Mucosa of gallbladder (tissue), 1 donor: ENCODE data around the gene HLA-A. TPM values are rescaled to one million over a fixed set of nuclear protein-coding genes. Genes with fewer than 3 reads are reported as not detected.
"Not testable (repeated sequence)": the region's sequence is repeated elsewhere in the genome, so short reads cannot be mapped to it uniquely, and the experiment has no call there.

ENCODE experiments used
- DNase-seq: peaks from one replicate; pipeline ENCODE4 v3.0.0-alpha.2; 2020; ENCODE audit warnings: low spot score
- total RNA-seq: library from RNA; stranded (reverse); gene quantifications from one replicate; pipeline ENCODE4 v1.2.1, GENCODE V29; 2021
- donor health status: DM: no; HTN: no; CAD: no.

HLA-A gene
- total RNA-seq, 1 donor from 2014 or later, result 1,097 TPM

DNA sequence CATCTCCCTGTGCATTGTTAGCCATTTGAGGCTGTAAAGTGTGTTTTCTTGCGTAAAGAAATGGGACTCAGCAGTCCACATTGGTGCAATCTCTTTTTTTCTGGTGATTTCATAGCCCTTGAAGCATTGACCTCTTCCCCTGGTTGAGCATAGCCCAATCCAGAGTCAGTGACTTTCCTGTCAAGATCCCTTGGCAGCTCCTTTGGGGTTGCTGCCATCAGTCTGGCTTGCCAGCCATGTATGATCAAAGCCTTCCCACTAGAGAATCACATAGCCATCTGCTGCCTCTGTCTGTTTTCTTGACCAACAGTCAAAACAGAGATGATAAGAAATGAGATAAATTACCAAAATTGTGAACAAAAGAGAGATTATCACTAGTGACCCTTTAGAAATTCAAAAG is 19.6 kb downstream of the HLA-A start:
- DNase-seq, result no peak

GRCh38 chr6:29963697-29964096 is 21.4 kb downstream of the HLA-A start:
- DNase-seq, result not testable (repeated sequence)

DNA sequence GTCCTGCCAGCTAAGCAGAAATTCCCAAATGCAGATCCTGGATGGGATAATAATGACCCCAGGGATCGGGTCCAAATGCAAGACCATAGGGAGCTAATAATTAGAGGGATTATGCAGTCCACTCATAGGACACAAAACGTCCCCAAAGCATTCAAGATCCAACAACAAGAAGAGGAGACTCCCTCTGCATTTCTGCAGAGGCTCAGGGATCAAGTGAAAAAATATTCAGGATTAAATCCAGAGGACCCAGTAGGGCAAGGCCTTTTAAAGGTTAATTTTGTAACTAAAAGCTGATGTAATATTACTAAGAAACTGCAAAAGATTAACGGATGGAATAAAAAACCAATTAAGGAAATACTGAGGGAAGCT is 22.2 kb downstream of the HLA-A start:
- DNase-seq, result no peak

- peak; percentile 83 for DNase-seq
Measured at GRCh38 chr6:29964887-29965562, 22.7 kb downstream of the HLA-A start.

- DNase-seq, result no peak
Measured at GRCh38 chr6:29965563-29965872, 23.2 kb downstream of the HLA-A start.

DNA sequence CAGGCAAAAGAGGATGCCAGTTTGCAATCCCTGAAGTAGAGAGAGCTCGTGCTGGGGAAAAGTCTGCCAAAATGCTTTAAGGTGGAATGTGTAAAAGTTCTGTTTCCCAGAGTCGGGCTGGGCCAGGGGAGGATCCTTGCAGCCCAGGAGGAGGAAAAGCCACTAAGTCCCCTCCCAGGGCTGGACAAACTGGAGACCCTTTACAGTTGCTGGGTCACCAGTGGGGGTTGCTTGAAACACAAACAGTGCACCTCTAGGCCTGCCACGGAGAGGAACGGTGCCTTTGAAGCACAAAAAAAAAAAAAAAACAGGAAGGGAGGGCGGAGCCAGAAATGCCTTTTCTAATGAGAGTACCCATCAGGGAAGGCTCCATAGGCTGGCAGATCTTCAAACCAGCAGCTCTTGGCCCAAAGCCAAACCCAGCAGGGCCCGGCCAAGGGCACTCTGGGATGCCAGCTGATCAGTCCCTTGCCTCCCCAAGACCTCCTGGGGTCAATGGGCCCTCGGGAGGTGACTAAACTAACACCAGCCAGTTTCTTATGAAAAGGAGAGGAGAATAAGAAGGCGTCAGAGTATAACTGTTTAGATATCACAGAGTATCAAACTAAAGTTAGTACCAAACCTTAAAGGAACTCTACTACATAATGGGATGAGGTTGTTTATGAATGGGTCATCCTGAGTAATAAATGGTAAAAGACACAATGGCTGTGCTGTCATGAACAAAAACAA is 23.7 kb downstream of the HLA-A start:
- peak; percentile 94 for DNase-seq

GRCh38 chr6:29967379-29968010 is 25.2 kb downstream of the HLA-A start:
- DNase-seq, result peak; percentile 79

DNA sequence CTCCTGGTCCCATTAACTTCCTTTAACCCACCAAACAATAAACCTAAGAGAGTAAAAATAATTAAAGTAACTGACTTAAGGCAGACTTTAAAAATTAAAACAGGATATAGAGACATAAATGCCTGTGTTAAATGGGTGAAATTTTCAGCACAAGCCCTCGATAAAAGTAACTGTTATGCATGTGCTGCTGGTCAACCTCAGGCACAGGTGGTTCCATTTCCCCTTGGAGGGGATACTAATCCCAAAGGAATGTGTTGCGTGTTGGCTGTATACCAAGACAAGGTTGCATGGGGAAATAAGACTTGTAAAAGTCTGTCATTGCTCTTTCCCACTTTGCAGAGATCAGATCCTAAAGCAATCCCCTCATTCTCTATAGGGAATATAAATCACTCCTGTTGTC is 25.8 kb downstream of the HLA-A start:
- DNase-seq, result no peak

DNA sequence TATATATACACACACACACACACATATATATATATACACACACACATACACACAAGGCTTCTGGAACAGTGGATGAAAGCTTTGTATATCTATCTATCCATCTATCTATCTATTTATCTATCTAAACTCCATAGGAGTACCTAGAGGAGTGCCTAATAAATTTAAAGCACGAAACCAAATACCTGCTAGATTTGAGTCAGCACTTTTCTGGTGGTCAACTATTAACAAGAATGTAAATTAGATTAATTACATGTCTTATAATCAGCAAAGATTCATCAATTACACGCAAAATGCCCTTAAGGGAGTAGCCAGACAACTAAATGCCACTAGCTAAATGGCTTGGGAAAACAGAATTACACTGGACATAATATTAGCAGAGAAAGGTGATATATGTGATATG is 26.6 kb downstream of the HLA-A start:
- no peak for DNase-seq

DNA sequence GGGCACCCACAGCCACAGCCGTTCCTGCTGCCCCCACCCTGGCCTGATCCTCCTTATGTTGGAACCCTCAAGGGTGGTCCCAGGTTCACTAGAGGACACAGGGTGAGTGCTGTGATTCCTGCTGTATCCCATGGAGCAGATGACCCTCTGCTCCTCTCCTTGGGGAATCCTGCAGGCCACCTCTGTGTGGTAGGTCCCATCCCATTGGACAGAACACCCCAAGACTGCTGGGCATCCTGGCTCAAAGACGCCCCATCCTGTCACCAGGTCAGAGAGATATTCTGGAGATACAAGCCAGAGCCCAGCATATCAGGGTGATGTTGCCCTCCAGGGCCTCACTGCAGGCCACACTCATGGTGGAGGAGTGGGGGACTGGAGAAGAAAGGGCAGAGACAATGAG is 28.4 kb downstream of the HLA-A start:
- no peak for DNase-seq

DNA sequence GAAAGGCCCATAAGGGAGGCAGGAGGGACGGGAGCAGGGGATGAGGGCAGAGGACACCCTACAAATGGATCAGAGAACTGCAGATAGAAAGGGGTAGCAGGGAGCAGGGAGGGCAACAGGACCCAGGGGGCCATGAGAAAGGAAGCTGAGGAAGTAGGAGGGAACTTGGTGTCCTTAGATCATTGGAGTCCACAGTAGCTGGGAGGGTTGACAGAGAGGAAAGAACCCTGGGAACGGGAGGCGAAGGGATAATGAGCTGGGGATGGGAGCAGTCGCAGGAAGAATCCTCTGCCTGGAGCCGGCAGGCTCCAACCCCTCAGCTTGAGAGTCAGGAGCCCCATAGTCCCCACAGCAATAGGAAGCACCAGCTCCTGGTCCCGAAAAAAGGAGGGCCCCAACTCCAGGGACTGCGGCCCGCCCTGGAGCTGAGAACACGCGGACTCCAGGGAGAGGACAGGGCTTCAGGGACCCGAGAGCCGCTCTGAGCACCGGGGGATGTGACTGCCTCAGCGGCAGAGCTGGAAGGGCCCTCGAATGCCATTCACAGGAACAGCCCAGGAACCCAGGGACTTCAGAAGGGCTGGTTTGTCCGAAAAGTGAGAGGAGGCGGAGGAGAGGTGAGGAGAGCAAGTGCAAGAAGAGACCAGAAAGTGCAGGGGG is 32.7 kb downstream of the HLA-A start:
- DNase-seq, result no peak

GRCh38 chr6:29975561-29975907 is 33.2 kb downstream of the HLA-A start:
- DNase-seq, result no peak

- DNase-seq, result no peak
Measured at GRCh38 chr6:29976253-29976587, 33.9 kb downstream of the HLA-A start.

- DNase-seq, result peak; percentile 81
Measured at GRCh38 chr6:29976588-29977424, 34.5 kb downstream of the HLA-A start.

- DNase-seq, result no peak
Measured at GRCh38 chr6:29977425-29977727, 35.0 kb downstream of the HLA-A start.

DNA sequence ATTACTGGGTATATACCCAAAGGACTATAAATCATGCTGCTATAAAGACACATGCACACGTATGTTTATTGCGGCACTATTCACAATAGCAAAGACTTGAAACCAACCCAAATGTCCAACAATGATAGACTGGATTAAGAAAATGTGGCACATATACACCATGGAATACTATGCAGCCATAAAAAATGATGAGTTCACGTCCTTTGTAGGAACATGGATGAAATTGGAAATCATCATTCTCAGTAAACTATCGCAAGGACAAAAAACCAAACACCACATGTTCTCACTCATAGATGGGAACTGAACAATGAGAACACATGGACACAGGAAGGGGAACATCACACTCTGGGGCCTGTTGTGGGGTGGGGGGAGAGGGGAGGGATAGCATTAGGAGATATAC is 37.7 kb downstream of the HLA-A start:
- DNase-seq, result not testable (repeated sequence)

DNA sequence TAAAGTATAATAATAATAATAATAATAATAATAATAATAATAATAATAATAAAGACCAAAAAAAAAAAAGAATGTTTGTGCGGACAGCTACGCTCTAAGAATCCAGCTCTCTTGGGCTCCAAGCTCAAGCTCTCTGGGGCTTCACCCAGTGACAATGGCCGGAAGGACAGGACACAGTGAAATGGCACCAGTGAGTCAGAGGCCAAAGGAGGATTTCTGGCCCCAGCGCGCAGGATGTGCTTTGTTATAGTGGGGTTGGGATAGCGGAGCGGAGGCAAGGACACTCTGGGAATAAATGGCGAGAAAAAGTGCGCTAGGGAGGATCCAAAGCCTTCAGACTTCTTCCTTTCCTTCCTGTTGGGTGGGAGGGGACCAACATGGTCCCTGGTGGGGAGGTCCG is 38.2 kb downstream of the HLA-A start:
- DNase-seq, result no peak

DNA sequence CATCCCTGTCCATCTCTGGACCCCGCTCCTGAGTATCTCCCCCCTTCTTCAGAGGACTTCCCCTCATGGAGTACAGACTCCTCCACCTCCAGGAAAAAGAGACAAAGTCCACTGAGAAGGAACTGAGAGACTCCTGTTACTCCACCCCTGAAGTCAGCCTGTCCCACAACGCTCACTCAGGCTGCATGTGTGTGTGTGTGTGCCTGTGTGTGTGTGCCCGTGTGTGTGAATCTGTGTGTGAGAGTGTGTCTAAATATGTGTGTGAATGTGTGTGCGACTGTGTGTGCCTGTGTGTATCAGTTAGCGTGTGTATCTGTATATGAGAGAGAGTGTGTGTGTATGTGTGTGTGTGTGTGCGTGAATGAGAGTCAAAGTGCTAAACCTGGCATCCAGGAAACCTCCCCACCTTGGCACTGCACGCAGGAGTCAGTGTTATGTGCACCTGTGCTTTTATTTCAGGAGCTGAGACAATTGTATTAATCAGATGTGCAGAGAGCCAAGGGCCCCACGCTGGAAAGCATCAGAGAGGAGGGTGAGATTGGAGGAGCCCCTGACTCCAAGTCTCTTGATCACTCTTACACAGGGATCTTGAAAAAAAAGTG is 39.0 kb downstream of the HLA-A start:
- DNase-seq, result peak; percentile 55

DNA sequence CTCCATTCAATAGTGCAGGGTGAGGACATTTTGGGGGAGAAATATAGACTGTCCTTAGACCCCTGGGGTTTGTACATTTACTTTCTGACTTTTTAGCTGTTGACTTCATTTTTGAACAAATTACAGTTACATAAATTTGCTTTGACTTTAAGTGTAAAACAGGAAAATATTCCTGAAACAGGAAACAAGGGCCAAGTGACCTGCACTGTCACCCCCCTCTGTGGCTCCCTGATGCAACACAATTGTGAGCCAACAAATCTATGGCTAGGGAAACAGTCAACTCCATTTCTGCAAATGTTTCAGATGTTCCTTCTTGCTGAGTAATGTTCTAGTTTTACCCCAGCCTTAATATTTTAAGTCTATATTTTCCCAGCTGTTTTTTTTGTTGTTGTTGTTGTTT is 39.8 kb downstream of the HLA-A start:
- DNase-seq, result no peak

DNA sequence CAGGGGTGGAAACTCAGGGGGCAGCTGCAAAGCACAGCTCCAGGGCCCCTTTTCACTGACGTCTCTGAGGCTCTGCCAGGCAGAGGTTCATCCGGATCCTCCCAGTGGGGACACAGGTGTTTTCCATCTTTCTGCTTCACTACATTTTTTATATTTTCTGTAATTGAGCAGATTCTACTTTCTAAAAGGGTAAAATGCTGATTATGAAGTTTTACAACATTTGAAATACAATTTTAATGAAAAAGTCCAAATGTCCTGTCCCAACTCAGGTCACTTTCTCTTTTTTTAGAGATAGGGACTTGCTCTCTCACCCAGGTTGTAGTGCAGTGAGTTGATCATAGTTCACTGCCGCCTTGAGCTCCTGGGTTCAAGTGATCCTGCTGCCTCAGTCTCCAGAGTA is 41.9 kb downstream of the HLA-A start:
- no peak for DNase-seq

DNA sequence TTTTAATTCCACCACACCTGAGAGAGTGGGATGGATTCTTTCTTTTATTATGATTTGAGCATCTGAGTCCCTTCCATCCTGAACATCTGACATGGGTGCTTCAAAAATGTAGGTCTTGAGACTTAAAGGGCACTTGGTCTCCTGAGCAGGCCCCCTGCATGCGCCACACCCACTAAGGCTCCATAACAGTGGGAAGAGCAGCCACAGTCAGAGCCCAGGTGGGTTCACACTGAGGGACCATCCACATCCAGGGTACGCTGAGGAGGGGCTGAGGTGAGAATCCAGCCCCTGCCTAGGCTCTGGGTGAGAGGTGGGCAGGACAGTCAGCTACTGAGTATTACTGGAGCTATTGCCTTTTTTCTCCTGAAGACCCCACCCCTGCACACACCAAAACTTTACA is 42.7 kb downstream of the HLA-A start:
- DNase-seq, result no peak
